Hepatocyte (in vitro differentiated cells): ENCODE data around the gene ST6GALNAC5. TPM values are rescaled to one million over a fixed set of nuclear protein-coding genes. Genes with fewer than 3 reads are reported as not detected.

Experiments
- DNase-seq: peaks from one replicate; pipeline ENCODE4 v3.0.0-alpha.2; 2016; ENCODE audit warnings: low spot score
- H2AFZ ChIP-seq: fragments of 200-600 bp; sonication (generic); 2 replicates; pipeline ENCODE4 v1.6.0; 2016; ENCODE audit warnings: antibody characterized with exemption, mild to moderate bottlenecking
- H3K27ac ChIP-seq: fragments of 200-600 bp; sonication (generic); 2 replicates; pipeline ENCODE4 v1.5.1; 2016; ENCODE audit warnings: mild to moderate bottlenecking
- H3K27me3 ChIP-seq: fragments of 200-600 bp; sonication (generic); 2 replicates; pipeline ENCODE4 v1.6.1; 2016
- H3K36me3 ChIP-seq: fragments of 200-600 bp; sonication (generic); replicated peaks from 2 replicates; pipeline ENCODE4 v1.5.1; 2016; ENCODE audit warnings: low read depth; ENCODE audit not compliant: insufficient read depth
- H3K4me1 ChIP-seq: fragments of 200-600 bp; sonication (generic); 2 replicates; pipeline ENCODE4 v1.5.1; 2016; ENCODE audit warnings: mild to moderate bottlenecking, moderate library complexity; ENCODE audit not compliant: insufficient read depth
- H3K4me2 ChIP-seq: fragments of 200-600 bp; sonication (generic); 2 replicates; pipeline ENCODE4 v1.6.0; 2016
- H3K4me3 ChIP-seq: fragments of 200-600 bp; sonication (generic); 2 replicates; pipeline ENCODE4 v1.5.1; 2016; ENCODE audit warnings: mild to moderate bottlenecking
- H3K79me2 ChIP-seq: fragments of 200-600 bp; sonication (generic); 2 replicates; pipeline ENCODE4 v1.6.0; 2017; ENCODE audit warnings: mild to moderate bottlenecking
- H3K9me2 ChIP-seq: fragments of 200-600 bp; sonication (generic); replicated peaks from 2 replicates; pipeline ENCODE4 v1.6.0; 2017; ENCODE audit warnings: mild to moderate bottlenecking; ENCODE audit not compliant: insufficient read depth
- H3K9me3 ChIP-seq: fragments of 200-600 bp; sonication (generic); 2 replicates; pipeline ENCODE4 v1.5.1; 2016; ENCODE audit warnings: low read depth, mild to moderate bottlenecking
- H4K20me1 ChIP-seq: fragments of 200-600 bp; sonication (generic); 2 replicates; pipeline ENCODE4 v1.6.0; 2016; ENCODE audit warnings: mild to moderate bottlenecking; ENCODE audit not compliant: insufficient read depth, poor library complexity, severe bottlenecking
- CTCF ChIP-seq: fragments of 200-600 bp; sonication (generic); IDR thresholded peaks from 2 replicates; pipeline ENCODE4 v1.5.1; 2016; ENCODE audit warnings: antibody characterized with exemption, mild to moderate bottlenecking; ENCODE audit not compliant: poor library complexity
- EZH2 ChIP-seq: fragments of 200-600 bp; sonication (generic); IDR thresholded peaks from 2 replicates; pipeline ENCODE4 v1.6.1; 2016; ENCODE audit warnings: antibody characterized with exemption, mild to moderate bottlenecking, borderline replicate concordance
- EZH2phosphoT487 ChIP-seq: fragments of 200-600 bp; sonication (generic); IDR thresholded peaks from one replicate; pipeline ENCODE4 v1.6.1; 2018; ENCODE audit warnings: antibody characterized with exemption, mild to moderate bottlenecking, low read depth, moderate library complexity; ENCODE audit not compliant: unreplicated experiment, severe bottlenecking
- WGBS: methylation state at CpG from one replicate; pipeline ENCODE4 v1.1.6; 2016; ENCODE audit warnings: low lambda C conversion rate; ENCODE audit errors: missing lambda C conversion rate; 5-methylcytosine and 5-hydroxymethylcytosine counted together
- polyA plus RNA-seq: library from polyadenylated mRNA; unstranded; fragments of >200 nt; fragmentation: Nextera tagmentation; extraction: Ambion mirVana; gene quantifications from 2 replicates; pipeline ENCODE4 v1.2.1, GENCODE V29; 2016
- total RNA-seq: library from RNA; depleted of rRNA; stranded (reverse); fragments of >200 nt; gene quantifications from 2 replicates; pipeline ENCODE4 v1.2.3, GENCODE V29; 2014

Gene ST6GALNAC5
- total and polyA plus RNA-seq, 2 experiments from 2014 or later = 3.6 to 3.7 TPM

GRCh38 chr1:77039739-77040138, 172.5 kb downstream of the ST6GALNAC5 start:
- no peaks in the 10 kb centered on the region for H3K27me3 ChIP-seq
- H3K27ac ChIP-seq = peak overlapping the region; percentile 21
- no peaks in the 10 kb centered on the region for H3K9me2 ChIP-seq
- H4K20me1 ChIP-seq = no peaks in the 10 kb centered on the region
- no peak overlapping the region for H2AFZ ChIP-seq
- no peak overlapping the region for H3K4me2 ChIP-seq
- H3K36me3 ChIP-seq = no peaks in the 10 kb centered on the region
- TF ChIP-seq EZH2 (no peak), EZH2phosphoT487 (no peak), CTCF (no peak)
- H3K9me3 ChIP-seq = no peaks in the 10 kb centered on the region
- H3K4me1 ChIP-seq = no peaks in the 10 kb centered on the region
- no peaks in the 10 kb centered on the region for H3K79me2 ChIP-seq
- peak; percentile 73 for DNase-seq
- WGBS = 80% methylated on average over 8 of the region's 8 CpGs
- H3K4me3 ChIP-seq = no peak overlapping the region

GRCh38 chr1:77040826-77041225, 173.5 kb downstream of the ST6GALNAC5 start:
- Histone ChIP-seq H3K4me1 (no peaks in the 10 kb centered on the region), H3K9me3 (no peaks in the 10 kb centered on the region), H3K36me3 (no peaks in the 10 kb centered on the region), H3K79me2 (no peaks in the 10 kb centered on the region), H3K27ac (no peak overlapping the region), H4K20me1 (no peaks in the 10 kb centered on the region), H3K4me3 (no peak overlapping the region), H3K27me3 (no peaks in the 10 kb centered on the region), H3K9me2 (no peaks in the 10 kb centered on the region), H2AFZ (no peak overlapping the region), H3K4me2 (no peak overlapping the region)
- no peak for TF ChIP-seq EZH2
- no peak for TF ChIP-seq CTCF
- no peak for TF ChIP-seq EZH2phosphoT487
- 90% methylated on average over 3 of the region's 3 CpGs for WGBS
- no peak for DNase-seq

GRCh38 chr1:77044133-77044849, 177.0 kb downstream of the ST6GALNAC5 start:
- no peak for DNase-seq
- Histone ChIP-seq H3K4me2 (no peak overlapping the region), H3K79me2 (no peaks in the 10 kb centered on the region), H3K9me3 (no peaks in the 10 kb centered on the region), H3K27ac (no peak overlapping the region), H3K4me3 (no peak overlapping the region), H2AFZ (no peak overlapping the region), H4K20me1 (no peaks in the 10 kb centered on the region), H3K36me3 (no peaks in the 10 kb centered on the region), H3K4me1 (no peaks in the 10 kb centered on the region), H3K27me3 (no peaks in the 10 kb centered on the region), H3K9me2 (no peaks in the 10 kb centered on the region)
- 95% methylated on average over 20 of the region's 20 CpGs for WGBS
- TF ChIP-seq EZH2phosphoT487 = no peak
- TF ChIP-seq EZH2 = no peak
- TF ChIP-seq CTCF = no peak

GRCh38 chr1:77047575-77047974, 180.3 kb downstream of the ST6GALNAC5 start:
- Histone ChIP-seq H3K4me1 (no peaks in the 10 kb centered on the region), H3K79me2 (no peaks in the 10 kb centered on the region), H3K36me3 (no peaks in the 10 kb centered on the region), H3K4me3 (no peak overlapping the region), H2AFZ (no peak overlapping the region), H3K9me2 (no peaks in the 10 kb centered on the region), H3K27ac (no peak overlapping the region), H4K20me1 (no peaks in the 10 kb centered on the region), H3K27me3 (no peaks in the 10 kb centered on the region), H3K4me2 (no peak overlapping the region), H3K9me3 (no peaks in the 10 kb centered on the region)
- TF ChIP-seq EZH2phosphoT487 = no peak
- no peak for TF ChIP-seq EZH2
- no peak for TF ChIP-seq CTCF
- WGBS = 97% methylated on average over 1 of the region's 1 CpG
- DNase-seq = no peak
